ENCODE results near the gene ZNF316. TPM values are rescaled to one million over a fixed set of nuclear protein-coding genes. Genes with fewer than 3 reads are reported as not detected.

Gene ZNF316
- total and polyA plus RNA-seq, 11 donors, result 11.0 to 22.9 (median 13.5) TPM

GRCh38 chr7:6641305-6642035, 4.4 kb downstream of the ZNF316 start:
- no peak for ATAC-seq
- no peak for DNase-seq
- TF ChIP-seq, protein P1, sequence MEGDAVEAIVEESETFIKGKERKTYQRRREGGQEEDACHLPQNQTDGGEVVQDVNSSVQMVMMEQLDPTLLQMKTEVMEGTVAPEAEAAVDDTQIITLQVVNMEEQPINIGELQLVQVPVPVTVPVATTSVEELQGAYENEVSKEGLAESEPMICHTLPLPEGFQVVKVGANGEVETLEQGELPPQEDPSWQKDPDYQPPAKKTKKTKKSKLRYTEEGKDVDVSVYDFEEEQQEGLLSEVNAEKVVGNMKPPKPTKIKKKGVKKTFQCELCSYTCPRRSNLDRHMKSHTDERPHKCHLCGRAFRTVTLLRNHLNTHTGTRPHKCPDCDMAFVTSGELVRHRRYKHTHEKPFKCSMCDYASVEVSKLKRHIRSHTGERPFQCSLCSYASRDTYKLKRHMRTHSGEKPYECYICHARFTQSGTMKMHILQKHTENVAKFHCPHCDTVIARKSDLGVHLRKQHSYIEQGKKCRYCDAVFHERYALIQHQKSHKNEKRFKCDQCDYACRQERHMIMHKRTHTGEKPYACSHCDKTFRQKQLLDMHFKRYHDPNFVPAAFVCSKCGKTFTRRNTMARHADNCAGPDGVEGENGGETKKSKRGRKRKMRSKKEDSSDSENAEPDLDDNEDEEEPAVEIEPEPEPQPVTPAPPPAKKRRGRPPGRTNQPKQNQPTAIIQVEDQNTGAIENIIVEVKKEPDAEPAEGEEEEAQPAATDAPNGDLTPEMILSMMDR (IDR thresholded peaks at IDR 0.05), result no peak
- H3K27ac ChIP-seq, result no peak overlapping the region
- intact Hi-C loops (cut with DNase I), result no loop called here
- 74 to 89% (median 86%) methylated on average over 8 to 15 of the region's 15 CpGs for WGBS, 4 donors
- H3K4me3 ChIP-seq, result no peak overlapping the region
- H3K4me1 ChIP-seq, result peaks cover 0 to 27% (median 13%) of the 10 kb centered on the region in 12 donors
- no peaks in the 10 kb centered on the region for H3K9me3 ChIP-seq
- peaks cover 0 to 59% (median 46%) of the 10 kb centered on the region in 9 donors for H3K36me3 ChIP-seq
- H3K27me3 ChIP-seq, result no peaks in the 10 kb centered on the region

DNA sequence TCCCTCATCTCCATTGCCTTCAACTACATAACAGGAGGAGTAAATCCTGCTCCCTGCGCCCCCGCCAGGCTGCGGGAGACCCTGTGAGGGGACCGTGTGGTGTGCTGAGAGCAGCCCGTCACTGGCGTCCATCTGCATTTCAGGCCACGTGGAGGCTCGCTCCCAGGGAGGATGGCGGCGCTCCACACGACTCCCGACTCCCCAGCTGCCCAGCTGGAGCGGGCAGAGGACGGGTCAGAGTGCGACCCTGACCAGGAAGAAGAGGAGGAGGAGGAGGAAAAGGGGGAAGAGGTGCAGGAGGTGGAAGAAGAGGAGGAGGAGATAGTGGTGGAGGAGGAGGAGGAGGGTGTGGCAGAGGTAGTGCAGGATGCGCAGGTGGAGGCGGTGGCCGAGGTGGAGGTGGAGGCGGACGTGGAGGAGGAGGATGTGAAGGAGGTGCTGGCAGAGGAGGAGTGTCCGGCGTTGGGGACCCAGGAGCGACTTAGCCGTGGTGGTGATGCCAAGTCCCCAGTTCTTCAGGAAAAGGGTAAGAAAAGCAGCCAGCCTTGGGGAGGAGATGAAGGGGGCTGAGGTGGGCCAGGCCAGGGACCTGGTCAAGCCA, 5.2 kb downstream of the ZNF316 start:
- Histone ChIP-seq H3K9me3 (no peaks in the 10 kb centered on the region), H3K27me3 (no peaks in the 10 kb centered on the region), H3K36me3 (peaks cover 0 to 67% (median 50%) of the 10 kb centered on the region in 9 donors), H3K4me3 (no peak overlapping the region), H3K27ac (no peak overlapping the region), H3K4me1 (peaks cover 0 to 27% (median 11%) of the 10 kb centered on the region in 12 donors)
- DNase-seq, result no peak
- TF ChIP-seq, protein P1 (IDR thresholded peaks at IDR 0.05), result no peak
- TF ChIP-seq POLR2A (IDR thresholded peaks at IDR 0.05), result no peak
- intact Hi-C loops (cut with DNase I), result no loop called here
- no peak for ATAC-seq
- WGBS, 4 donors, result 91 to 94% (median 93%) methylated on average over 24 of the region's 24 CpGs

DNA sequence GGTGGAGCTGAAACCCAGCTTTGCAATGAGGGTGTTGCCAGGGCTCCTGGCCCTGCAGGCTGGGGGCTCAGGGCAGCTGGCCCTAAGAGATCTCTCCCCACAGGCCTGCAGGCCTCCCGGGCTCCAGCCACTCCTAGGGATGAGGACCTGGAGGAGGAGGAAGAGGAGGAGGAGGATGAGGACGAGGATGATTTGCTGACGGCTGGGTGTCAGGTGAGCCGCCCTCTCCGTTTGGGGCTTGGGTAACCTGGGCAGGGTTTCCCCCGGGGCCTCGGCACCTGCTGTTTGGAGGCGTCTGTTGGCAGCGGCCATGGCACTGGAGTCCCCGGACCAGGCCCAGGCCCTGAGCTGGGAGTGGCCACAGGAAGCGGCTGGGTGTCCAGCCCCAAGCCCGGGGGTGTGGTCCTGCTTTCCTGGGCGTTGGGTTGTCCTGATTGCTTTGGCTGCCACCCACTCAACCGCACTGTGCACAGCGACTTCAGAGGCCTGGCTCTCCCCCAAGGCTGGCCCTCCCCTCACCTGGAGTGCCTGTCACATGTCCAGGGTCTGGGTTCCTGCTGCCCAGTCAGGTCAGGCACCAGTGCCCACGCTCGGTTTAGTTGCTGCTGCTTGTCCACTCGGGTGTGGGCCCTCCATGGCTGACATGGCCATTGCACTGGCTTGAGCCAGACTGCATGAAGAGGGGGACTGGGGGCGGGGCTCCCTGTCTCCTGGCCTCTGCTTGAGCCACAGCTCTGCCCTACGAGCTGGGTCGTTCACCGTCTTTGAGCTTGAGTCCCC, 5.9 kb downstream of the ZNF316 start:
- WGBS, 4 donors, result 72 to 85% (median 84%) methylated on average over 13 to 22 of the region's 22 CpGs
- Histone ChIP-seq H3K4me3 (no peak overlapping the region), H3K36me3 (peaks cover 0 to 73% (median 50%) of the 10 kb centered on the region in 9 donors), H3K27ac (no peak overlapping the region), H3K4me1 (peaks cover 0 to 23% (median 9%) of the 10 kb centered on the region in 12 donors), H3K9me3 (no peaks in the 10 kb centered on the region), H3K27me3 (no peaks in the 10 kb centered on the region)
- ATAC-seq (no peak), DNase-seq (no peak)
- TF ChIP-seq, protein P1 (IDR thresholded peaks at IDR 0.05), result no peak
- no peak for TF ChIP-seq POLR2A (IDR thresholded peaks at IDR 0.05)
- intact Hi-C loops (cut with DNase I), result no loop called here

Data from heart left ventricle (tissue), 16 donors.